GM19395 (cell line): ENCODE data around the gene CENPH.
"Not testable (repeated sequence)": the region's sequence is repeated elsewhere in the genome, so short reads cannot be mapped to it uniquely, and the experiment has no call there.

Experiments used
- ATAC-seq: cut with Tn5 transposase; IDR thresholded peaks from one replicate; pipeline ENCODE4 v1.9.1; 2021; ENCODE audit warnings: mild to moderate bottlenecking, moderate library complexity; ENCODE audit not compliant: unreplicated experiment

Gene CENPH

DNA sequence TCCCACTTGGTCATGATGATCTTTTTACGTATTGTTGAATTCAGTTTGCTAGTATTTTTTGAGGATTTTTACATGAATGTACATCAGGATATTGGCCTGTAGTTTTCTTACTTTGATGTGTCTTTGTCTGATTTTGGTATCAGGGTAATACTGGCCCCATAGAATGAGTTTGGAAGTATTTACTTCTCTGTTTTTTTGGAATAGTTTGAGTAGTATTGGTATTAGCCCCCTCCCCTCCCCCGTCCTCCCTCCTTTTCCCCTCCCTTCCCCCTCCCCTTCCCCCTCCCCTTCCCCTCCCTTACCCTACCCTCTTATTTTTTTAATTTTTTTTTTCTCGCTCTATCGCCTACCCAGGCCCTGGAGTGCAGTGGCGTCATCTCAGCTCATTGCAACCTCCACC, 55.6 kb downstream of the CENPH start:
- ATAC-seq, result no peak

DNA sequence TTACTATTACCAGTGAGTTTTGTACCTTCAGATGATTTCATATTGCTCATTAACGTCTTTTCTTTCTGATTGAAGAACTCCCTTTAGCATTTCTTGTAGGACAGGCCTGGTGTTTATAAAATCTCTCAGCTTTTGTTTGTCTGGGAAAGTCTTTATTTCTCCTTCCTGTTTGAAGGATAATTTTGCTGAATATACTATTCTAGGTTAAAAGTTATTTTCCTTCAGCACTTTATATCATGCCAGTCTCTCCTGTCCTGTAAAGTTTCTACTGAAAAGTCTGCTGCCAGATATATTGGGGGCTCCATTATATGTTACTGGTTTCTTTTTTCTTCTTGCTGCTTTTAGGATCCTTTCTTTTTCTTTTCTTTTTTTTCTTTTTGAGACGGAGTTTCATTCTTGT, 58.6 kb downstream of the CENPH start:
- ATAC-seq, result no peak

DNA sequence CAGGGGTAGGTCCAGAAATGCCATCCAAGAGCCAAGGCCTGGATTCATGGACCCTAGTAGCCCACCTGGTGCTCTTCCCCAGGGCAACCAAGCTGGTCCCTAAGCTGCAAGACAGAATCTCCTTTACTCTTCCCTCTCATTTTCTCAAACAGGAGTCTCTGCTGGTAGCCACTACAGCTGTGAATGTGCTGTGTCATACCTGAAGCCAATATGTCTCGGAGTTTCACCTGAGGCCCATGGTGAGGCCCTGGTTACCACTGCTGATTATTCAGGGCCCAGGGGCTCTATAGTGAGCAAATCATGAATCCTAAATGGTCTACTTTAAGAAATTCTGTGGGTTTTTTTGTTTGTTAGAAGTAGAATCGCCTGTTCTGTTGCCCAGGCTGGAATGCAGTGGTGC, 61.2 kb downstream of the CENPH start:
- ATAC-seq, result no peak

DNA sequence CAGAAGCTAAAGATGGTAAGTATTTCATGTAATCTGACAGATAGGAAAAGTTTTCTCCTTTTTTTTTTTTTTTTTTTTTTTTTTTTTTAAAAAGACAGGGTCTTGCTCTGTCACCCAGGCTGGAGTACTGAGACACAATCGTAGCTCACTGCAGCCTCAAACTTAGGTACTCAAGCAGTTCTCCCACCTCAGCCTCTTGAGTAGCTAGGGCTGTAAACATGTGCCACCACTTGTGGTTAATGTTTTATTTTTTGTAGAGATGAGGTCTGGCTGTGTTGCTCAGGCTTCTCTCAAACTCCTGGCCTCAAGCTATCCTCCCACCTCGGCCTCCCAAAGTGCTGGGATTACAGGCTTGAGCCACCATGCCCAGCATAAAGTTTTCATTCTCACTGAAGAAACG, 63.1 kb downstream of the CENPH start:
- no peak for ATAC-seq

DNA sequence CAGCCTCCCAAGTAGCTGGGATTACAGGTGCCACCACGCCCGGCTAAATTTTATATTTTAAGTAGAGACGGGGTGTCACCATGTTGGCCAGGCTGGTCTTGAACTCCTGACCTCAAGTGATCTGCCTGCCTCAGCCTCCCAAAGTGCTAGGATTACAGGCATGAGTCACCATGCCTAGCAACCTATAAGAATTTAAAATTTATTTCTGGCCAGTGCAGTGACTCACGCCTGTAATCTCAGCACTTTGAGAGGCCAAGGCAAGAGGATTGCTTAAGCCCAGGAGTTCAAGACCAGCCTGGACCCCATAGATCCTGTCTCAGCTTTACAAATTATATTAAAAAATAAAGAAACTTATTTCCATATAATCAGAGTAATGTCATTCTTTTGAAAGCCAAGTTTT, 66.6 kb downstream of the CENPH start:
- not testable (repeated sequence) for ATAC-seq

DNA sequence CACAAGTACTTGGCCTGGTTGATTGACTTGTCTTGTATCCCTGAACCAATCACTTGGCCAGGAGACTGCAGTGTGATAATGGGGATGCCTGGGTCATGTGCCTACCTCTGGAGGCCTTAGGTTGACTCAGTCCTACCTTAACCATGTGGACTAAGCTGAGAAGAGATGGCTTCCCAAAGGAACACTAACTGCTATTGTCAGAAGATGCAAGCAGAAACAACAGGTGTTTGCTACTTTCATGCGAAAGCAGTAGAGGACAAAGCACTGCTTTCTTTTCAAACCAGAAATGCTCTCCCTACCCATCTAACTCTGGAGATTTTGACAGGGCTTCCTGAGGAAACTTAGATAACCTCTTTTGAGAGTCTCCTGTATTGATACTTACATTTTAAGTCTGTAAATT, 68.2 kb downstream of the CENPH start:
- ATAC-seq, result no peak
